ENCODE data around the gene AP1B1.

GRCh38 chr22:29346659-29347058, 41.7 kb downstream of the AP1B1 start:
- TF ChIP-seq CTCF (optimal IDR thresholded peaks at IDR 0.05 in 1 of 3, IDR thresholded peaks at IDR 0.05 in 1 of 3, conservative IDR thresholded peaks at IDR 0.05 in 1 of 3; ENCODE audit: extremely low read depth in 1 of 3, insufficient read depth in 2 of 3, low read length in 3 of 3) (no peak), EZH2 (IDR thresholded peaks at IDR 0.05; ENCODE audit: low read length) (no peak)

Data from keratinocyte (primary cell).